ENCODE measurements around the gene NEGR1. TPM values are rescaled to one million over a fixed set of nuclear protein-coding genes. Genes with fewer than 3 reads are reported as not detected.

Gene NEGR1
- total RNA-seq, 1 experiment from 2014 or later, result 0.05 TPM

- H3K36me3 ChIP-seq (ENCODE audit: control insufficient read depth in 1 of 2, insufficient read depth in 2 of 2, low read length in 2 of 2), result no peaks in the 10 kb centered on the region
- H2AFZ ChIP-seq (ENCODE audit: low read depth, low read length, poor library complexity, severe bottlenecking), result no peak overlapping the region
- no TSS peak for BruUV-seq (replicated peaks)
- POLR2A ChIA-PET, result no interaction called here
- intact Hi-C loops (cut with micrococcal nuclease), result no loop called here
- RAD21 ChIA-PET (ENCODE audit: low non-redundant PET in 1 of 2, low total read pairs in 2 of 2, uncharacterized antibody in 2 of 2, unreplicated experiment in 2 of 2), result no interaction called here
- CTCF ChIA-PET, result no interaction called here
- H3K79me2 ChIP-seq (ENCODE audit: insufficient read depth, low read length), result no peaks in the 10 kb centered on the region
- no peaks in the 10 kb centered on the region for H4K20me1 ChIP-seq (ENCODE audit: insufficient read depth)
- H3K9me3 ChIP-seq (ENCODE audit: control insufficient read depth in 1 of 2, insufficient read depth in 1 of 2, low read depth in 1 of 2, low read length in 2 of 2), result peaks cover 3 to 13% of the 10 kb centered on the region in 2 experiments; a peak in 3 of 4 replicates
- no peak for DNase-seq (ENCODE audit: low read depth, low spot score)
- no peak overlapping the region for H3K9ac ChIP-seq (ENCODE audit: low read length)
- no peaks in the 10 kb centered on the region for H3K4me1 ChIP-seq (ENCODE audit: control insufficient read depth in 1 of 2, insufficient read depth in 2 of 2, low read length in 2 of 2)
- no peak overlapping the region for H3K27ac ChIP-seq (ENCODE audit: low read depth, low read length)
- no peak for ATAC-seq
- no peak overlapping the region for H3K4me3 ChIP-seq (replicated peaks in 1 of 2; ENCODE audit: low read depth in 1 of 2, low read length in 2 of 2)
- no peak overlapping the region for H3K4me2 ChIP-seq (ENCODE audit: low read length)
- no peaks in the 10 kb centered on the region for H3K9me2 ChIP-seq (ENCODE audit: insufficient read depth)
- TF ChIP-seq EZH2 (IDR thresholded peaks at IDR 0.05), result no peak
- no peaks in the 10 kb centered on the region for H3K27me3 ChIP-seq (ENCODE audit: insufficient read depth, low read length)
Measured at GRCh38 chr1:71835442-71835813, 446.9 kb downstream of the NEGR1 start.

DNA sequence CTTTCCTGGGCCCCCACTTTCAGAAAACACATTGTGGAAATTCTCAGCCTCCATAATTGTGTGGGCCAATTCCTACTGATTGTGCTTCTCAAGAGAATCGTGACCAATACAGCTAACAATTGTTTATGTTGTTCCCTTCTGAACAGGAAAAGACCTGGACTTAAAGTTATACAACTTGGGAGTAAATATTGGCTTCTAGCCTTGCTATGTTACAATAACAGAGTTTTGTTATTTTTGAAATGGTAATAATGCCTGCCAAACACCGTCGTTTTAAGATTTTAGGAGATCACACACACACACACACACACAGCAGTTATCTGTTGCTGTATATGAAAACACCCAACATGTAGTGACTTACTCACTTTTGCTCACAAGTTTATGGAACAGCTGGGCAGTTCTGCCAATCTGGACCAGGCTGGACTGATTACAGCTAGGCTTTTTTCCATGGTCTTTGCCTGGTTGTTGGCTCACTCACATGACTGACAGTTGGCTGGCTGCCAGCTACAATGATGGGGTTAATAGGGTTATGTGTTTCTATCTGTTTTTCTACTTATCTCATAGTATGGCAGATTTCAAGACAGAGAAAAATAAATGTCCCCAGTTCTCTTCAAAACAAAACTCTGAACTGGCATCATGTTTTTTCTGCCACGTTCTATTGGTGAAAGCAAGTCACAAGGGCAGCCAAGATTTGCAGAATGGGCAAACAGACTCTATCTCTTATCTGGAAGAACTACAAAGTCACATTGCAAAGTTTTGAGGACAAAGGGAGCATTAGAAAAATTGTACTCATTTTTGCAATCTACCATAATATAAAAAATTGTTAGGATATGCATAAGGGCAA is 447.5 kb downstream of the NEGR1 start:
- H4K20me1 ChIP-seq (ENCODE audit: insufficient read depth), result no peaks in the 10 kb centered on the region
- RAD21 ChIA-PET (ENCODE audit: low non-redundant PET in 1 of 2, low total read pairs in 2 of 2, uncharacterized antibody in 2 of 2, unreplicated experiment in 2 of 2), result no interaction called here
- no peak overlapping the region for H3K27ac ChIP-seq (ENCODE audit: low read depth, low read length)
- H3K9me2 ChIP-seq (ENCODE audit: insufficient read depth), result no peaks in the 10 kb centered on the region
- no peaks in the 10 kb centered on the region for H3K36me3 ChIP-seq (ENCODE audit: control insufficient read depth in 1 of 2, insufficient read depth in 2 of 2, low read length in 2 of 2)
- no peaks in the 10 kb centered on the region for H3K79me2 ChIP-seq (ENCODE audit: insufficient read depth, low read length)
- no peaks in the 10 kb centered on the region for H3K4me1 ChIP-seq (ENCODE audit: control insufficient read depth in 1 of 2, insufficient read depth in 2 of 2, low read length in 2 of 2)
- ATAC-seq, result no peak
- DNase-seq (ENCODE audit: low read depth, low spot score), result no peak
- no peak overlapping the region for H2AFZ ChIP-seq (ENCODE audit: low read depth, low read length, poor library complexity, severe bottlenecking)
- no peak overlapping the region for H3K9ac ChIP-seq (ENCODE audit: low read length)
- no peak overlapping the region for H3K4me3 ChIP-seq (replicated peaks in 1 of 2; ENCODE audit: low read depth in 1 of 2, low read length in 2 of 2)
- no peaks in the 10 kb centered on the region for H3K27me3 ChIP-seq (ENCODE audit: insufficient read depth, low read length)
- no peak overlapping the region for H3K4me2 ChIP-seq (ENCODE audit: low read length)
- intact Hi-C loops (cut with micrococcal nuclease), result no loop called here
- H3K9me3 ChIP-seq (ENCODE audit: control insufficient read depth in 1 of 2, insufficient read depth in 1 of 2, low read depth in 1 of 2, low read length in 2 of 2), result peaks cover 3 to 15% of the 10 kb centered on the region in 2 experiments; a peak in 3 of 4 replicates
- TF ChIP-seq JUND (IDR thresholded peaks at IDR 0.05) (no peak), FOSL1 (IDR thresholded peaks at IDR 0.05; ENCODE audit: low read depth) (no peak), SRF (IDR thresholded peaks at IDR 0.05; ENCODE audit: low read depth) (no peak)
- TF ChIP-seq, protein P1, sequence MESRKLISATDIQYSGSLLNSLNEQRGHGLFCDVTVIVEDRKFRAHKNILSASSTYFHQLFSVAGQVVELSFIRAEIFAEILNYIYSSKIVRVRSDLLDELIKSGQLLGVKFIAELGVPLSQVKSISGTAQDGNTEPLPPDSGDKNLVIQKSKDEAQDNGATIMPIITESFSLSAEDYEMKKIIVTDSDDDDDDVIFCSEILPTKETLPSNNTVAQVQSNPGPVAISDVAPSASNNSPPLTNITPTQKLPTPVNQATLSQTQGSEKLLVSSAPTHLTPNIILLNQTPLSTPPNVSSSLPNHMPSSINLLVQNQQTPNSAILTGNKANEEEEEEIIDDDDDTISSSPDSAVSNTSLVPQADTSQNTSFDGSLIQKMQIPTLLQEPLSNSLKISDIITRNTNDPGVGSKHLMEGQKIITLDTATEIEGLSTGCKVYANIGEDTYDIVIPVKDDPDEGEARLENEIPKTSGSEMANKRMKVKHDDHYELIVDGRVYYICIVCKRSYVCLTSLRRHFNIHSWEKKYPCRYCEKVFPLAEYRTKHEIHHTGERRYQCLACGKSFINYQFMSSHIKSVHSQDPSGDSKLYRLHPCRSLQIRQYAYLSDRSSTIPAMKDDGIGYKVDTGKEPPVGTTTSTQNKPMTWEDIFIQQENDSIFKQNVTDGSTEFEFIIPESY (IDR thresholded peaks at IDR 0.05; ENCODE audit: extremely low read depth, insufficient replicate concordance, low read length), result no peak
- CTCF ChIA-PET, result no interaction called here
- no TSS peak for BruUV-seq (replicated peaks)
- POLR2A ChIA-PET, result no interaction called here
